WTC11 (cell line): ENCODE data around the gene BAIAP3. TPM values are rescaled to one million over a fixed set of nuclear protein-coding genes. Genes with fewer than 3 reads are reported as not detected.

ENCODE experiments used
- ATAC-seq: fragments of 200-7000 bp; cut with Tn5 transposase; 2 replicates; pipeline ENCODE4 v1.10.0; 2021; ENCODE audit warnings: mild to moderate bottlenecking, moderate library complexity
- CTCF ChIA-PET: fragments of 300-600 bp; sonication (Branson Sonifier 250); formaldehyde crosslinking; loops from one replicate; lab custom pipeline; 2021; ENCODE audit warnings: antibody characterized with exemption; lab: Charles Lee
- POLR2A ChIA-PET: fragments of 350-600 bp; sonication (Branson Sonifier 250); formaldehyde crosslinking; loops from one replicate; lab custom pipeline; 2021; ENCODE audit warnings: antibody characterized with exemption; lab: Charles Lee
- DNase-seq: peaks from one replicate; pipeline ENCODE4 v3.0.0; 2021; ENCODE audit warnings: low spot score
- H3K27ac Mint-ChIP-seq: 2 replicates; pipeline ENCODE4 v1.8.0; 2021; ENCODE audit warnings: mixed read lengths
- H3K27me3 Mint-ChIP-seq: 2 replicates; pipeline ENCODE4 v1.8.0; 2021; ENCODE audit warnings: low read depth, mild to moderate bottlenecking, moderate library complexity, mixed read lengths
- H3K36me3 Mint-ChIP-seq: 2 replicates; pipeline ENCODE4 v1.8.0; 2021; ENCODE audit warnings: mixed read lengths
- H3K4me1 Mint-ChIP-seq: 2 replicates; pipeline ENCODE4 v1.8.0; 2022; ENCODE audit warnings: mixed read lengths
- H3K4me3 Mint-ChIP-seq: 2 replicates; pipeline ENCODE4 v1.8.0; 2021; ENCODE audit warnings: mild to moderate bottlenecking, moderate library complexity, mixed read lengths
- H3K9me3 Mint-ChIP-seq: 2 replicates; pipeline ENCODE4 v1.8.0; 2021; ENCODE audit warnings: mixed read lengths
- CREB1 ChIP-seq: sonication (generic); formaldehyde crosslinking; IDR thresholded peaks from 2 replicates; pipeline ENCODE4 v1.8.0; 2023; ENCODE audit warnings: mild to moderate bottlenecking, missing genetic modification reagents
- EMX1 ChIP-seq: fragments of 250-450 bp; sonication (Bioruptor Pico); IDR thresholded peaks from 2 replicates; pipeline ENCODE4 v1.8.0; 2021; ENCODE audit warnings: mild to moderate bottlenecking
- GRHL2 ChIP-seq: fragments of 250-450 bp; sonication (Bioruptor Pico); IDR thresholded peaks from 2 replicates; pipeline ENCODE4 v1.8.0; 2022; ENCODE audit warnings: mild to moderate bottlenecking, moderate library complexity; ENCODE audit not compliant: insufficient replicate concordance, severe bottlenecking
- GTF2I ChIP-seq: fragments of 250-450 bp; sonication (Bioruptor Pico); conservative IDR thresholded peaks from 2 replicates; pipeline ENCODE4 v1.4.0; 2021; ENCODE audit warnings: mild to moderate bottlenecking
- JAZF1 ChIP-seq: fragments of 250-450 bp; sonication (Bioruptor Pico); IDR thresholded peaks from 2 replicates; pipeline ENCODE4 v1.9.0; 2021; ENCODE audit warnings: moderate library complexity, mild to moderate bottlenecking, inconsistent platforms
- NR1H2 ChIP-seq: sonication (generic); formaldehyde crosslinking; IDR thresholded peaks from 2 replicates; pipeline ENCODE4 v1.9.0; 2021; ENCODE audit warnings: mild to moderate bottlenecking, moderate library complexity, missing genetic modification reagents
- NR2C2 ChIP-seq: sonication (generic); formaldehyde crosslinking; IDR thresholded peaks from 2 replicates; pipeline ENCODE4 v1.8.0; 2022; ENCODE audit warnings: mild to moderate bottlenecking, missing genetic modification reagents
- SMAD3 ChIP-seq: sonication (generic); formaldehyde crosslinking; IDR thresholded peaks from 2 replicates; pipeline ENCODE4 v1.8.0; 2022; ENCODE audit warnings: missing genetic modification reagents, mild to moderate bottlenecking, borderline replicate concordance
- TP53 ChIP-seq: sonication (generic); formaldehyde crosslinking; IDR thresholded peaks from 2 replicates; pipeline ENCODE4 v1.8.1; 2023; ENCODE audit warnings: mild to moderate bottlenecking, missing genetic modification reagents
- total RNA-seq: library from RNA; stranded (reverse); gene quantifications from 3 replicates; pipeline ENCODE4 v1.2.3, GENCODE V29; 2021
- TF ChIP-seq, protein P1 (sequence below): fragments of 250-450 bp; sonication (Bioruptor Pico); IDR thresholded peaks from 2 replicates; pipeline ENCODE4 v1.9.0; 2021; ENCODE audit warnings: mild to moderate bottlenecking
- TF ChIP-seq, protein P2 (sequence below): sonication (generic); formaldehyde crosslinking; IDR thresholded peaks from 2 replicates; pipeline ENCODE4 v1.8.1; 2022; ENCODE audit warnings: low read depth, missing genetic modification reagents, borderline replicate concordance
- TF ChIP-seq, protein P3 (sequence below): sonication (generic); formaldehyde crosslinking; IDR thresholded peaks from 2 replicates; pipeline ENCODE4 v1.8.1; 2023; ENCODE audit warnings: mild to moderate bottlenecking, missing genetic modification reagents, borderline replicate concordance
- TF ChIP-seq, protein P4 (sequence below): sonication (generic); formaldehyde crosslinking; IDR thresholded peaks from 2 replicates; pipeline ENCODE4 v1.8.0; 2023; ENCODE audit warnings: mild to moderate bottlenecking, missing genetic modification reagents
- TF ChIP-seq, protein P5 (sequence below): sonication (generic); formaldehyde crosslinking; IDR thresholded peaks from 2 replicates; pipeline ENCODE4 v1.8.1; 2023; ENCODE audit warnings: mild to moderate bottlenecking, missing genetic modification reagents, moderate library complexity

Gene BAIAP3
- total RNA-seq, 1 experiment from 2014 or later: 18.8 TPM

DNA sequence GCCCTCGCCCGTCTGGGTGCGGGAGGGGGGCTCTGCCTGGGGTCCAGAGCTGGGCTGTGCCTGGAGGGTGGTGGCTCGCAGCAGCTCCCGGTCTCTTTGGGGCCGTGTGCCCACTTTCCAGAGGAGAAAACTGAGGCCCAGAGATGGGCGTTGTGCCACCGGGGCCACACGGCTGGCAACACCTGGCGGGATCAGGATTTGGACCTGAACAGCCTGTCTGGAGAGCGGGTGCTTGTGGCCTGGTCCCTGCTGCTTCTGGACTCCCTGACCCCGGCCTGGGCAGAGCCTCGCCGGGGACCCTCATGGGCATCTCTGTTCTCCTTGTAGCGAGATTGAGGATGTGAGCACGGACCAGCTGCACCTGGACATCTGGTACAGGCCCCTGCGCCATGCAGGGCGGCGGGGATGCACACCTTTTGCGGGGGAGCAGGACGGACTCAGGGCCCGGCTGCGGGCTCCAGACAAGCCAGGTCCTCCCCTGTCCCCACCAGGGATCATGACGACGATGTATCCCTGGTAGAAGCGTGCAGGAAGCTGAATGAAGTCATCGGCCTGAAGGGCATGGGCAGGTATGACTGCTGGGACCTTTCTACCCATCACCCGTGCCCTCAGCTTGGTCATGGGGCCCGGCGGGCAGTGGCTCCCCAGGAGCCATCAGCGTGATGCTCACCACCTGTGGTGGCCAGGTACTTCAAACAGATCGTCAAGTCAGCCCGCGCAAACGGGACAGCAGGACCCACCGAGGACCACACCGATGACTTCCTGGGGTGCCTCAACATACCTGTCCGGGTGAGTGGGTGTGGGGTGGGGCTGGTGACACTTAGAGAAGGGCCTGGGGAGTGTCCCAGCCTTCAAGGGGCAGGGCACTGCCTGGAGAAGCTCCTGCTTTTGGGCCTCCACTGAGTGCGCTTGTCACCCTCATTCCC, 8.3 kb downstream of the BAIAP3 start:
- TF ChIP-seq, protein P1, sequence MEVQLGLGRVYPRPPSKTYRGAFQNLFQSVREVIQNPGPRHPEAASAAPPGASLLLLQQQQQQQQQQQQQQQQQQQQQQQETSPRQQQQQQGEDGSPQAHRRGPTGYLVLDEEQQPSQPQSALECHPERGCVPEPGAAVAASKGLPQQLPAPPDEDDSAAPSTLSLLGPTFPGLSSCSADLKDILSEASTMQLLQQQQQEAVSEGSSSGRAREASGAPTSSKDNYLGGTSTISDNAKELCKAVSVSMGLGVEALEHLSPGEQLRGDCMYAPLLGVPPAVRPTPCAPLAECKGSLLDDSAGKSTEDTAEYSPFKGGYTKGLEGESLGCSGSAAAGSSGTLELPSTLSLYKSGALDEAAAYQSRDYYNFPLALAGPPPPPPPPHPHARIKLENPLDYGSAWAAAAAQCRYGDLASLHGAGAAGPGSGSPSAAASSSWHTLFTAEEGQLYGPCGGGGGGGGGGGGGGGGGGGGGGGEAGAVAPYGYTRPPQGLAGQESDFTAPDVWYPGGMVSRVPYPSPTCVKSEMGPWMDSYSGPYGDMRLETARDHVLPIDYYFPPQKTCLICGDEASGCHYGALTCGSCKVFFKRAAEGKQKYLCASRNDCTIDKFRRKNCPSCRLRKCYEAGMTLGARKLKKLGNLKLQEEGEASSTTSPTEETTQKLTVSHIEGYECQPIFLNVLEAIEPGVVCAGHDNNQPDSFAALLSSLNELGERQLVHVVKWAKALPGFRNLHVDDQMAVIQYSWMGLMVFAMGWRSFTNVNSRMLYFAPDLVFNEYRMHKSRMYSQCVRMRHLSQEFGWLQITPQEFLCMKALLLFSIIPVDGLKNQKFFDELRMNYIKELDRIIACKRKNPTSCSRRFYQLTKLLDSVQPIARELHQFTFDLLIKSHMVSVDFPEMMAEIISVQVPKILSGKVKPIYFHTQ (CRISPR knock-in tag): no peak
- TF ChIP-seq, protein P2, sequence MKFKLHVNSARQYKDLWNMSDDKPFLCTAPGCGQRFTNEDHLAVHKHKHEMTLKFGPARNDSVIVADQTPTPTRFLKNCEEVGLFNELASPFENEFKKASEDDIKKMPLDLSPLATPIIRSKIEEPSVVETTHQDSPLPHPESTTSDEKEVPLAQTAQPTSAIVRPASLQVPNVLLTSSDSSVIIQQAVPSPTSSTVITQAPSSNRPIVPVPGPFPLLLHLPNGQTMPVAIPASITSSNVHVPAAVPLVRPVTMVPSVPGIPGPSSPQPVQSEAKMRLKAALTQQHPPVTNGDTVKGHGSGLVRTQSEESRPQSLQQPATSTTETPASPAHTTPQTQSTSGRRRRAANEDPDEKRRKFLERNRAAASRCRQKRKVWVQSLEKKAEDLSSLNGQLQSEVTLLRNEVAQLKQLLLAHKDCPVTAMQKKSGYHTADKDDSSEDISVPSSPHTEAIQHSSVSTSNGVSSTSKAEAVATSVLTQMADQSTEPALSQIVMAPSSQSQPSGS (CRISPR knock-in tag): no peak
- TF ChIP-seq, protein P3, sequence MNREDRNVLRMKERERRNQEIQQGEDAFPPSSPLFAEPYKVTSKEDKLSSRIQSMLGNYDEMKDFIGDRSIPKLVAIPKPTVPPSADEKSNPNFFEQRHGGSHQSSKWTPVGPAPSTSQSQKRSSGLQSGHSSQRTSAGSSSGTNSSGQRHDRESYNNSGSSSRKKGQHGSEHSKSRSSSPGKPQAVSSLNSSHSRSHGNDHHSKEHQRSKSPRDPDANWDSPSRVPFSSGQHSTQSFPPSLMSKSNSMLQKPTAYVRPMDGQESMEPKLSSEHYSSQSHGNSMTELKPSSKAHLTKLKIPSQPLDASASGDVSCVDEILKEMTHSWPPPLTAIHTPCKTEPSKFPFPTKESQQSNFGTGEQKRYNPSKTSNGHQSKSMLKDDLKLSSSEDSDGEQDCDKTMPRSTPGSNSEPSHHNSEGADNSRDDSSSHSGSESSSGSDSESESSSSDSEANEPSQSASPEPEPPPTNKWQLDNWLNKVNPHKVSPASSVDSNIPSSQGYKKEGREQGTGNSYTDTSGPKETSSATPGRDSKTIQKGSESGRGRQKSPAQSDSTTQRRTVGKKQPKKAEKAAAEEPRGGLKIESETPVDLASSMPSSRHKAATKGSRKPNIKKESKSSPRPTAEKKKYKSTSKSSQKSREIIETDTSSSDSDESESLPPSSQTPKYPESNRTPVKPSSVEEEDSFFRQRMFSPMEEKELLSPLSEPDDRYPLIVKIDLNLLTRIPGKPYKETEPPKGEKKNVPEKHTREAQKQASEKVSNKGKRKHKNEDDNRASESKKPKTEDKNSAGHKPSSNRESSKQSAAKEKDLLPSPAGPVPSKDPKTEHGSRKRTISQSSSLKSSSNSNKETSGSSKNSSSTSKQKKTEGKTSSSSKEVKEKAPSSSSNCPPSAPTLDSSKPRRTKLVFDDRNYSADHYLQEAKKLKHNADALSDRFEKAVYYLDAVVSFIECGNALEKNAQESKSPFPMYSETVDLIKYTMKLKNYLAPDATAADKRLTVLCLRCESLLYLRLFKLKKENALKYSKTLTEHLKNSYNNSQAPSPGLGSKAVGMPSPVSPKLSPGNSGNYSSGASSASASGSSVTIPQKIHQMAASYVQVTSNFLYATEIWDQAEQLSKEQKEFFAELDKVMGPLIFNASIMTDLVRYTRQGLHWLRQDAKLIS (CRISPR knock-in tag): no peak
- TF ChIP-seq NR2C2 (CRISPR knock-in tag): no peak
- TF ChIP-seq GTF2I (CRISPR knock-in tag): no peak
- TF ChIP-seq, protein P4, sequence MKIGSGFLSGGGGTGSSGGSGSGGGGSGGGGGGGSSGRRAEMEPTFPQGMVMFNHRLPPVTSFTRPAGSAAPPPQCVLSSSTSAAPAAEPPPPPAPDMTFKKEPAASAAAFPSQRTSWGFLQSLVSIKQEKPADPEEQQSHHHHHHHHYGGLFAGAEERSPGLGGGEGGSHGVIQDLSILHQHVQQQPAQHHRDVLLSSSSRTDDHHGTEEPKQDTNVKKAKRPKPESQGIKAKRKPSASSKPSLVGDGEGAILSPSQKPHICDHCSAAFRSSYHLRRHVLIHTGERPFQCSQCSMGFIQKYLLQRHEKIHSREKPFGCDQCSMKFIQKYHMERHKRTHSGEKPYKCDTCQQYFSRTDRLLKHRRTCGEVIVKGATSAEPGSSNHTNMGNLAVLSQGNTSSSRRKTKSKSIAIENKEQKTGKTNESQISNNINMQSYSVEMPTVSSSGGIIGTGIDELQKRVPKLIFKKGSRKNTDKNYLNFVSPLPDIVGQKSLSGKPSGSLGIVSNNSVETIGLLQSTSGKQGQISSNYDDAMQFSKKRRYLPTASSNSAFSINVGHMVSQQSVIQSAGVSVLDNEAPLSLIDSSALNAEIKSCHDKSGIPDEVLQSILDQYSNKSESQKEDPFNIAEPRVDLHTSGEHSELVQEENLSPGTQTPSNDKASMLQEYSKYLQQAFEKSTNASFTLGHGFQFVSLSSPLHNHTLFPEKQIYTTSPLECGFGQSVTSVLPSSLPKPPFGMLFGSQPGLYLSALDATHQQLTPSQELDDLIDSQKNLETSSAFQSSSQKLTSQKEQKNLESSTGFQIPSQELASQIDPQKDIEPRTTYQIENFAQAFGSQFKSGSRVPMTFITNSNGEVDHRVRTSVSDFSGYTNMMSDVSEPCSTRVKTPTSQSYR: no peak
- no peak for TF ChIP-seq TP53
- no peak for TF ChIP-seq JAZF1 (CRISPR knock-in tag)
- no peak for TF ChIP-seq NR1H2 (CRISPR knock-in tag)
- no peak for TF ChIP-seq EMX1 (CRISPR knock-in tag)
- TF ChIP-seq GRHL2 (CRISPR knock-in tag): no peak
- TF ChIP-seq SMAD3 (CRISPR knock-in tag): no peak
- TF ChIP-seq, protein P5, sequence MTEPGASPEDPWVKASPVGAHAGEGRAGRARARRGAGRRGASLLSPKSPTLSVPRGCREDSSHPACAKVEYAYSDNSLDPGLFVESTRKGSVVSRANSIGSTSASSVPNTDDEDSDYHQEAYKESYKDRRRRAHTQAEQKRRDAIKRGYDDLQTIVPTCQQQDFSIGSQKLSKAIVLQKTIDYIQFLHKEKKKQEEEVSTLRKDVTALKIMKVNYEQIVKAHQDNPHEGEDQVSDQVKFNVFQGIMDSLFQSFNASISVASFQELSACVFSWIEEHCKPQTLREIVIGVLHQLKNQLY (CRISPR knock-in tag): no peak
- no peak for TF ChIP-seq CREB1
- H3K9me3 Mint-ChIP-seq: no peaks in the 10 kb centered on the region
- peaks cover under 1% of the 10 kb centered on the region for H3K27me3 Mint-ChIP-seq
- no peak overlapping the region for H3K4me3 Mint-ChIP-seq
- ATAC-seq (no peak), DNase-seq (no peak)
- H3K4me1 Mint-ChIP-seq: peaks cover 4% of the 10 kb centered on the region
- POLR2A ChIA-PET: interaction anchor here (1.8 kb wide), 1 partner anchor 9 kb away, joined by 6 read pairs; the partner anchor contains the start of gene BAIAP3
- H3K36me3 Mint-ChIP-seq: no peaks in the 10 kb centered on the region
- CTCF ChIA-PET: interaction anchor here (1.4 to 2.1 kb wide), 6 partner anchors 9 to 41 kb away, joined by 3 to 16 read pairs (median 8); partner anchors contain the start of gene BAIAP3
- H3K27ac Mint-ChIP-seq: no peak overlapping the region
